OCI-LY1 (cell line): ENCODE results near the gene ZNF775.

ENCODE experiments used
- EZH2 ChIP-seq: fragments of 200-600 bp; sonication (generic), shearing (Covaris generic); IDR thresholded peaks from 2 replicates; pipeline ENCODE4 v1.8.0; 2017; ENCODE audit warnings: borderline replicate concordance, mixed run types, mild to moderate bottlenecking, antibody characterized with exemption, low read length, moderate library complexity, mixed read lengths
- TF ChIP-seq, protein P1 (sequence below): fragments of 200-600 bp; sonication (generic), shearing (Covaris generic); IDR thresholded peaks from 2 replicates; pipeline ENCODE4 v1.5.1; 2017; ENCODE audit warnings: mild to moderate bottlenecking, antibody characterized with exemption, low read length, moderate library complexity, mixed read lengths

DNA sequence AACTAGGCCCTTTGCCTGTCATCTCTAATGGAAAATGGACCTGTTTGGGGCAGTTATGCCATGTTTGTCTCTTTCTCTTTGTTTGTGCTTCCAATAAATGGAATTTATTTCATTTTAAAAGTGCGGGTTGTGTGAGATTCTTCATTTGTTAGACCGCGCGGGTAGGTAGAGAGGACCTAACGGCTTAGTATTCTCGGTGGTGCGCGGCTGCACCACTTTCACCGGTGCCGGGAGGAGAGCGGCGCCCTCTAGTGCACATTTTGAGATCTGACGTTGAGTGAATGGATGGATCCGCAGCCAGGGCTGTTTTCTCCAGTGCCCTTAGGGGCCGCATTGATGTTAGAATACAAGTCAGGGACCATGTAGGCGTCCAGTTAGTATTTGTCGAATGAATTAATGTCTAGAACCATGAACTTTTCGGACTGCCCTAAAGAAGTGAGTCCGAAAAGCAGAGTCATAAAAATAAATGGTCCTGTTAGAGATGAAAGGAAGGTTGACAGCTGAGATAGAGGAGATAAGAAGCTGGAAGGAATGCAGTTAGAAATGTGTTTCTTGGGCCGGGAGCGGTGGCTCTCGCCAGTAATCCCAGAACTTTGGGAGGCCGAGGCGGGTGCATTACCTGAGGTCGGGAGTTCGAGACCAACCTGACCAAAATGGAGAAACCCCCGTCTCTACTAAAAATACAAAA is 42.0 kb downstream of the ZNF775 start:
- TF ChIP-seq, protein P1, sequence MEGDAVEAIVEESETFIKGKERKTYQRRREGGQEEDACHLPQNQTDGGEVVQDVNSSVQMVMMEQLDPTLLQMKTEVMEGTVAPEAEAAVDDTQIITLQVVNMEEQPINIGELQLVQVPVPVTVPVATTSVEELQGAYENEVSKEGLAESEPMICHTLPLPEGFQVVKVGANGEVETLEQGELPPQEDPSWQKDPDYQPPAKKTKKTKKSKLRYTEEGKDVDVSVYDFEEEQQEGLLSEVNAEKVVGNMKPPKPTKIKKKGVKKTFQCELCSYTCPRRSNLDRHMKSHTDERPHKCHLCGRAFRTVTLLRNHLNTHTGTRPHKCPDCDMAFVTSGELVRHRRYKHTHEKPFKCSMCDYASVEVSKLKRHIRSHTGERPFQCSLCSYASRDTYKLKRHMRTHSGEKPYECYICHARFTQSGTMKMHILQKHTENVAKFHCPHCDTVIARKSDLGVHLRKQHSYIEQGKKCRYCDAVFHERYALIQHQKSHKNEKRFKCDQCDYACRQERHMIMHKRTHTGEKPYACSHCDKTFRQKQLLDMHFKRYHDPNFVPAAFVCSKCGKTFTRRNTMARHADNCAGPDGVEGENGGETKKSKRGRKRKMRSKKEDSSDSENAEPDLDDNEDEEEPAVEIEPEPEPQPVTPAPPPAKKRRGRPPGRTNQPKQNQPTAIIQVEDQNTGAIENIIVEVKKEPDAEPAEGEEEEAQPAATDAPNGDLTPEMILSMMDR: peak; percentile 97
- TF ChIP-seq EZH2: no peak
